ENCODE results near the gene SLC14A1.

The SLC14A1 gene

GRCh38 chr18:45733535-45733934, 9.6 kb downstream of the SLC14A1 start:
- Histone ChIP-seq H3K36me3 (ENCODE audit: insufficient read depth) (no peaks in the 10 kb centered on the region), H4K20me1 (ENCODE audit: insufficient read depth) (no peaks in the 10 kb centered on the region), H3K79me2 (ENCODE audit: insufficient read depth, low read depth) (no peaks in the 10 kb centered on the region), H3K27me3 (ENCODE audit: insufficient read depth, low read depth) (no peaks in the 10 kb centered on the region), H3K4me3 (IDR thresholded peaks at IDR 0.05; ENCODE audit: insufficient read depth, low read depth, low read length) (no peak overlapping the region), H3K27ac (no peak overlapping the region), H2AFZ (ENCODE audit: low read depth) (no peak overlapping the region), H3K4me1 (ENCODE audit: low read depth, poor library complexity, severe bottlenecking) (no peaks in the 10 kb centered on the region), H3K9ac (no peak overlapping the region), H3K4me2 (no peak overlapping the region)
- TF ChIP-seq CTCF (conservative IDR thresholded peaks at IDR 0.05; ENCODE audit: low read depth, low read length), result no peak

GRCh38 chr18:45734505-45734904, 10.5 kb downstream of the SLC14A1 start:
- no peak for TF ChIP-seq CTCF (conservative IDR thresholded peaks at IDR 0.05; ENCODE audit: low read depth, low read length)

GRCh38 chr18:45734944-45735343, 11.0 kb downstream of the SLC14A1 start:
- Histone ChIP-seq H2AFZ (ENCODE audit: low read depth) (no peak overlapping the region), H3K4me3 (IDR thresholded peaks at IDR 0.05; ENCODE audit: insufficient read depth, low read depth, low read length) (no peak overlapping the region), H3K79me2 (ENCODE audit: insufficient read depth, low read depth) (no peaks in the 10 kb centered on the region), H3K27me3 (ENCODE audit: insufficient read depth, low read depth) (no peaks in the 10 kb centered on the region), H3K4me2 (no peak overlapping the region), H4K20me1 (ENCODE audit: insufficient read depth) (no peaks in the 10 kb centered on the region), H3K4me1 (ENCODE audit: low read depth, poor library complexity, severe bottlenecking) (no peaks in the 10 kb centered on the region), H3K9ac (no peak overlapping the region), H3K36me3 (ENCODE audit: insufficient read depth) (no peaks in the 10 kb centered on the region), H3K27ac (no peak overlapping the region)
- no peak for TF ChIP-seq CTCF (conservative IDR thresholded peaks at IDR 0.05; ENCODE audit: low read depth, low read length)

More at GRCh38 chr18:45734505-45734904, 10.5 kb downstream of the SLC14A1 start:
- no peak overlapping the region for H3K9ac ChIP-seq
- H3K4me1 ChIP-seq (ENCODE audit: low read depth, poor library complexity, severe bottlenecking), result no peaks in the 10 kb centered on the region
- no peaks in the 10 kb centered on the region for H4K20me1 ChIP-seq (ENCODE audit: insufficient read depth)
- H3K36me3 ChIP-seq (ENCODE audit: insufficient read depth), result no peaks in the 10 kb centered on the region
- H3K4me3 ChIP-seq (IDR thresholded peaks at IDR 0.05; ENCODE audit: insufficient read depth, low read depth, low read length), result no peak overlapping the region
- no peaks in the 10 kb centered on the region for H3K27me3 ChIP-seq (ENCODE audit: insufficient read depth, low read depth)
- no peaks in the 10 kb centered on the region for H3K79me2 ChIP-seq (ENCODE audit: insufficient read depth, low read depth)
- no peak overlapping the region for H2AFZ ChIP-seq (ENCODE audit: low read depth)
- no peak overlapping the region for H3K27ac ChIP-seq
- no peak overlapping the region for H3K4me2 ChIP-seq

GRCh38 chr18:45738660-45739059, 14.7 kb downstream of the SLC14A1 start:
- Histone ChIP-seq H3K4me3 (IDR thresholded peaks at IDR 0.05; ENCODE audit: insufficient read depth, low read depth, low read length) (no peak overlapping the region), H3K9ac (no peak overlapping the region), H3K27ac (no peak overlapping the region), H3K36me3 (ENCODE audit: insufficient read depth) (no peaks in the 10 kb centered on the region), H4K20me1 (ENCODE audit: insufficient read depth) (no peaks in the 10 kb centered on the region), H3K4me2 (no peak overlapping the region), H3K27me3 (ENCODE audit: insufficient read depth, low read depth) (no peaks in the 10 kb centered on the region), H3K4me1 (ENCODE audit: low read depth, poor library complexity, severe bottlenecking) (no peaks in the 10 kb centered on the region), H3K79me2 (ENCODE audit: insufficient read depth, low read depth) (no peaks in the 10 kb centered on the region), H2AFZ (ENCODE audit: low read depth) (no peak overlapping the region)
- TF ChIP-seq CTCF (conservative IDR thresholded peaks at IDR 0.05; ENCODE audit: low read depth, low read length), result no peak
